ENCODE measurements around the gene ADPRHL1.
A peak's percentile ranks its signal among the peaks of the same experiment; 100 is the strongest.
"Not testable (repeated sequence)": the region's sequence is repeated elsewhere in the genome, so short reads cannot be mapped to it uniquely, and the experiment has no call there.

ADPRHL1 gene

GRCh38 chr13:113455384-113455783 is 2.1 kb upstream of the ADPRHL1 start:
- no peak for DNase-seq (ENCODE audit: low spot score)

DNA sequence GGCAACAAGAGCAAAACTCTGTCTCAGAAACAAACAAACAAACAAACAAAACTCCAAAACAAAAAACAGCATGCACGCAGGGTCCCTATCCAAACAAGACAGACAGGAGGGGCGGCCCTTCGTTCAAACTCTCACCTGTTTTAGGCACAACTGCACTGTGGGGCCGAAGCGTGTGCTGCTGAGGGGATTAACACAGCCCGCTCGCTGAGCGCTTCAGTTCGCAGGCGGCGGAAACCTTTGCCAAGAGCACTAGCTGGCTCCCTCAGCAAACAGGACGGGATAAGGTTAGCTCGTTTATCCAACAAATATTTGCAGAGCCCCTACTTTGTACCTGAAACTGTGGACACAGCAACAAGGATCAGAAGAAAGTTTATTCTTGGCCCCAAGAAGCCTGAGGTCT is 1.6 kb upstream of the ADPRHL1 start:
- DNase-seq (ENCODE audit: low spot score), result no peak

DNA sequence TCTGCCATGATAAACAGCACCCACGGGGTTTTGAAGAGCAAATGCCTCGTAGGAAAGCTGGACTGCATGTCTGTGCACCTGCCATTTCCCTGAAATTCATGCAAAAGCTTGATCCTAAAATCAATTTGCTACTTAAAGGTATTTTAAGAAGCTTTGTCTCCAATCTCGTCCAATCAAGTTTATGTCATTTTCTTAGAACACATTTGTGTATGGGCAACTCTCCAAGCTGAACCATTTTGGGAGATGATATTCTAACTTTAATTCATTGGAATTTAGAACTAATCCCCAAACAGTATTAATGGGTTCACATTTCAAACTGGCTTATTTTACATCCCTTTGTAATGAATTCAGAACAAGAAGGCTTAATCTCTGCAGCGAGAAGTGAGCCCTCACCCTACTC is 822 bp downstream of the ADPRHL1 start:
- DNase-seq (ENCODE audit: low spot score), result no peak

DNA sequence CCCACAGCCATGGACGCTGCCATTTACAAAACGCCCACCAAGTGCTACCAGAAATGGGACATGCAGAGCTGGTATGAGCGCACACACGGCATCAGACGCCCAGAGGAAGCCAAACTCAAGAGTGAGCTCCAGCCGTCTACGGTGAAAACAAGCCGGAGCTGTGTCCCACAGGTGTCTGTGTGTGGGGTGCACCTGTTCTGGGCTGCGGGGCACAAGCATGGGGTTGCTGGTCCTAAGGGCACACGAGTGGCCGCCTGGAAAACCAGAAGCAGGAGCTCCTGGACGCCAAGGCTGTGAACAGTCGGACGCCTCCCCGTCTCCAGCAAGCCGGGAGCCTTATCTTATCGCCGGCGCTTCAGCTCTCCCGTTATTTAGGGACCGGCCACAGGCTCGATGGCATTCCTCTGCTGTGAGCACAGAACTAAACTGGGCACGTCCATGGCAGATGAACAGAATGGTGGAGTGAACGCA is 1.3 kb downstream of the ADPRHL1 start:
- no peak for DNase-seq (ENCODE audit: low spot score)

- DNase-seq (ENCODE audit: low spot score), result peak; percentile 62
Measured at GRCh38 chr13:113450861-113451620, 2.2 kb downstream of the ADPRHL1 start.

GRCh38 chr13:113450348-113450744 is 2.9 kb downstream of the ADPRHL1 start:
- DNase-seq (ENCODE audit: low spot score), result not testable (repeated sequence)

- DNase-seq (ENCODE audit: low spot score), result peak; percentile 17
Measured at GRCh38 chr13:113449693-113450347, 3.5 kb downstream of the ADPRHL1 start.

DNA sequence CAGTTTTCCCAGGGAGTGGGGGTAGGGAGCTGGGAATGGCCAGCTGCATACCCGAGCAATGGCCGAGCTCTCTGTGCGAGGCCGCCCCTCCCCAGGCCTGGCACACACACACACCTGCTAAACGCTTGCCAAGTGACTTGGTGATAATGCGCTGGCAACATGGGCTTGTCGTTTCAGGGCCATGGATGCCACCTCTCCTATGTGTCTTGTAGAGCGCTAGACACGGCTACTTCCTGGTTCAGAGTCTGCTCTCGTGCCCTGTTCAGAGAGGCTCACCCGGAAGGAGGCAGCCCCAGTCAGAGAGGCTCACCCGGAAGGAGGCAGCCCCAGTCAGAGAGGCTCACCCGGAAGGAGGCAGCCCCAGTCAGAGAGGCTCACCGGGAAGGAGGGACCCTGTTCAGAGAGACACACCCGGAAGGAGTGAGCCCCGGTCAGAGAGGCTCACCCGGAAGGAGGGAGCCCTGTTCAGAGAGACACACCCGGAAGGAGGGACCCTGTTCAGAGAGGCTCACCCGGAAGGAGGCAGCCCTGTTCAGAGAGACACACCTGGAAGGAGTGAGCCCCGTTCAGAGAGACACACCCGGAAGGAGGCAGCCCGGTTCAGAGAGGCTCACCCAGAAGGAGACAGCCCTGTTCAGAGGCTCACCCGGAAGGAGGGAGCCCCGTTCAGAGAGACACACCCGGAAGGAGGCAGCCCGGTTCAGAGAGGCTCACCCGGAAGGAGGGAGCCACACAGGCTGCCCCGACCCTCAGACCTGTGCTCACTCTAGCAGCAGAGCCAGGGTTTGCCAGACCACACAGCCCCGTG is 4.2 kb downstream of the ADPRHL1 start:
- DNase-seq (ENCODE audit: low spot score), result peak; percentile 97

DNA sequence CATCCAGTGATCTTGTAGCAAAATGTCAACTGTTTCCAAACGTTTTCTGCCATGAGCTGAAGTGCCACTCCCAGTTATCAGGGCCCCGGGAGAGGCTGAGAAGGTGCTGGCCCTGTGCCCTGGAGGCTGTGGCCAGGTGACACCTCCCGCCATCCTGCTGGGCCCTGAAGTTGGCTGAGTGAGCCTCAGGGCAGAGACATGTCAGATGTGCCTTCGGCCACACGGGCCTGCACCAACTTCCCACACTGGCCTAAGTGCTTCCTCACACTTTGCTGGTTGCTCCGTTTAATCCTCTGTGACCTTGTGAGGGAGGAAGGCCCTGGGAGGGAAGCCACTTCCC is 4.8 kb downstream of the ADPRHL1 start:
- no peak for DNase-seq (ENCODE audit: low spot score)

DNA sequence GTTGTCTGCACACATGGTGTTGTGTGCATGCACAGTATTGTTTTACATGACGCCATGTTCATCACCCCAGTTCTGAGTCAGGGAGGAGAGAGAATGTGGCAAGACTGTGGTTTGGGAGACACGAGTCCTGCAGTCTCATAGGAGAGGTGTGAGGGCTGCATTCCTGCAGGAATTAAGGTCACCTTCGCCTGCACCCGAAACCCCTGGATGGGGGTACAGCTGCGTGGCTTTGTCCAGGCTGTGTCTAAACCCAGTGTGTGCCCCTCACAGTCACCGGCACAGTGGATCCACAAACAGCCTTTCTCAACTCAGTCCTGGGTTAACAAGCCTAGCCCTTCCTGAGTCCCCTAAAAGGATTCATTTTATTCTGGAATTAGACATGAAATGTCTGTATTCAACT is 5.7 kb downstream of the ADPRHL1 start:
- DNase-seq (ENCODE audit: low spot score), result no peak

- DNase-seq (ENCODE audit: low spot score), result no peak
Measured at GRCh38 chr13:113446488-113446854, 6.8 kb downstream of the ADPRHL1 start.

GRCh38 chr13:113445791-113446487 is 7.3 kb downstream of the ADPRHL1 start:
- DNase-seq (ENCODE audit: low spot score), result no peak

DNA sequence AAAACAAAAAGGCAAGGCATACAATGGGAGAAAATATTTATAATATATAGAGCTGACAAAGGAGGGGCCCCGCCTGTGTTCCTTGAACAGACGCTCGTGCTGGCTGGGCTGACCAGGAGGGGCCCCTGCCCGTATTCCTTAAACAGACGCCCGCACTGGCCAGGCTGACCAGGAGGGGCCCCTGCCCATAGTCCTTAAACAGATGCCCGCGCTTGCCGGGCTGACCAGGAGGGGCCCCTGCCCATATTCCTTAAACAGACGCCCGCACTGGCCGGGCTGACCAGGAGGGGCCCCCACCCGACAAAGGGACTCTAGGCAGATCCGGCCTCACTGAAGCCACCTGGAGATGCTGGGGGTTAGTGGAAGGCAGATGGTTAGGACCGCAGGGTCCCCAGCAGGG is 9.3 kb downstream of the ADPRHL1 start:
- no peak for DNase-seq (ENCODE audit: low spot score)

DNA sequence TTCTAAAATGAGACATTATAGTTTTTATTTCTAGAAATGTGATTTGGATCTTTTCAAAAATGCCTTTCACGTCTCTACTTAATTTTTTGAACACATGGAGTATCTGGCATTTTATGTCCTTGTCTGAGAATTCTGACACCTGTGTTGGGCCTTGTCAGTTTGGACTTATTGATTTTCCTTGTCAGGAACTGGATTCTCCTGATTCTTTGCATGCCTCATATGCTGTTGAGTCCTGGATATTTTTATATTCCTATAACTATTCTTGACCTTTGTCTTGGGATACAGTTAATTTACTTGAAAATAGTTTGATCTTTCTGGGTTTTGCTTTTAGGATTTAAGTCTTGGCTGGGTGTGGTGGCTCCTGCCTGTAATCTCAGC is 10.3 kb downstream of the ADPRHL1 start:
- no peak for DNase-seq (ENCODE audit: low spot score)

DNA sequence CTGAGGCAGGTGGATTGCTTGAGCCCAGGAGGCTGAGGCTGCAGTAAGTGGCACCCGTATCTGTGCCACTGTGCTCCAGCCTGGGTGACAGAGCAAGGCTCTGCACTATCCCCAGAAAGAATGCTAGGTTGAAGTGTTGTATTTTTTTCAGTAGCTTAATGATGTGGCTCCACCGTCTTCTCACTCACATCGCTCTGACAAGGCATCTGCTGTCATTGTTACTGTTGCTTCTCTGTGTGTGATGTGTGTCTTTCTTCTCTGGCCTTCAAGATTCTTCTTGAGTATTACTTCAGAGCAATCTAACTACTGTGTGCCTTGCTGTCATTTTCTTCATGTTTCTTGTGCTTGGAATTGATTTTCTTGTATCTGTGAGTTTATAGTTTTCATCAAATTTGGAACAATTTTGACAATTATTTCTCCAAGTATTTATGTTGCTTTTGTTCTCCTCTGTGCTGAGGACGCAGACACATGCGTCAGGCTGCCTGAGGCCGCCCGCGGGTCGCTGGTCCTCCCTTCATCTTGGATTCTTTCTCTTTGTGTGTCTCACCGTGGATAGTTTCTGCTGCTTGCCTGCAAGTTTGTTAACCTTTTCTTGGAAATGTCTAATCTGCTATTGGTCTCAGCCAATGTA is 10.8 kb downstream of the ADPRHL1 start:
- DNase-seq (ENCODE audit: low spot score), result no peak

GRCh38 chr13:113441661-113442060 is 11.6 kb downstream of the ADPRHL1 start:
- no peak for DNase-seq (ENCODE audit: low spot score)

GRCh38 chr13:113437408-113438010 is 15.8 kb downstream of the ADPRHL1 start:
- peak; percentile 39 for DNase-seq (ENCODE audit: low spot score)

- DNase-seq (ENCODE audit: low spot score), result not testable (repeated sequence)
Measured at GRCh38 chr13:113436866-113437265, 16.4 kb downstream of the ADPRHL1 start.

DNA sequence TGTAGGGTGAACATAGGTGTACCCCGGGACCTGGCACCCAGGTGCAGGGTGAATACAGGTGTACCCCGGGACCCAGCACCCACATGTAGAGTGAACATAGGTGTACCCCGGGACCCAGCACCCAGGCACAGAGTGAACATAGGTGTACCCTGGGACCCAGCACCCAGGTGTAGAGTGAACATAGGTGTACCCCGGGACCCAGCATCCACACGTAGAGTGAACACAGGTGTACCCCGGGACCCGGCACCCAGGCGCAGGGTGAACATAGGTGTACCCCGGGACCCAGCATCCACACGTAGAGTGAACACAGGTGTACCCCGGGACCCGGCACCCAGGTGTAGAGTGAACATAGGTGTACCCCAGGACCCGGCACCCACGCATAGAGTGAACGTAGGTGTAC is 17.4 kb downstream of the ADPRHL1 start:
- not testable (repeated sequence) for DNase-seq (ENCODE audit: low spot score)

DNA sequence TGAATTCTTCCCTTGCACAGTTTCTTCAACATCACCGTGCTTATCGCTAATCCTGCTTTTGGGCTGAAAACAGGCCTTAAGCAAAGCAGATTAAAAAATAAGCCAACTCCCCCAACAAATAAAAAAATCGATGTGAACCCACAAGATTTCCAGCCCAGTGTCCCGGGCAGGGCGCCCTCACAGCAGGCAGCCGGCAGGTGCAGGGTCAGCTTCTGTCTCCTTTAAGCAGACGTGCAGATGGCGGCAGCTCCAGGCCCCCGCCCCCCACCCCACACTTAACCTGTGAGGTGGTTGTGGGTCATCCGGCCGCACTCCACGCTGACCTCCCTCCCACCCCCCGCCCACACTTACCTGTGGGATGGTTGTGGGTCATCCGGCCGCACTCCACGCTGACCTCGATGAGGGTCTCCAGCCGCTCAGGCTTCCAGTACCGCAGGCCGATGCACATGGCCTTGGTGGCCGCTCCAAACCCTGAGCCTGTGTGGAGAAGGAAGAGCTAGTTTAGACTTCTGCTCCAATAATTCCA is 19.8 kb downstream of the ADPRHL1 start:
- no peak for DNase-seq (ENCODE audit: low spot score)
